Neural cell (in vitro differentiated cells): ENCODE data around the gene CD200. TPM values are rescaled to one million over a fixed set of nuclear protein-coding genes. Genes with fewer than 3 reads are reported as not detected.

Source experiments
- H2AFZ ChIP-seq: fragments of 200-600, 300-800 bp; sonication (generic), shearing (Covaris generic); 2 replicates; pipeline ENCODE4 v1.6.0; 2014; ENCODE audit warnings: low read depth, mild to moderate bottlenecking, antibody characterized with exemption, low read length, moderate library complexity
- H3F3A ChIP-seq: fragments of 200-600 bp; shearing (Covaris generic); 2 replicates; pipeline ENCODE4 v1.6.1; 2016; ENCODE audit warnings: mild to moderate bottlenecking, moderate library complexity, mixed read lengths, antibody characterized with exemption, low read length; ENCODE audit not compliant: insufficient read depth, poor library complexity, severe bottlenecking
- H3K27ac ChIP-seq: fragments of 200-600, 300-800 bp; sonication (generic), shearing (Covaris generic); 2 replicates; pipeline ENCODE4 v1.5.1; 2014; ENCODE audit warnings: mild to moderate bottlenecking, low read length, moderate library complexity
- H3K27me3 ChIP-seq: fragments of 300-800, 200-600 bp; sonication (generic), shearing (Covaris generic); 2 replicates; pipeline ENCODE4 v1.6.0; 2014; ENCODE audit warnings: mild to moderate bottlenecking, low read depth, low read length, moderate library complexity; ENCODE audit not compliant: insufficient read depth
- H3K36me3 ChIP-seq: fragments of 300-800, 200-600 bp; sonication (generic), shearing (Covaris generic); 2 replicates; pipeline ENCODE4 v1.5.1; 2014; ENCODE audit warnings: mild to moderate bottlenecking, antibody characterized with exemption, low read length, moderate library complexity; ENCODE audit not compliant: insufficient read depth
- H3K4me2 ChIP-seq: fragments of 300-800, 200-600 bp; sonication (generic), shearing (Covaris generic); 2 replicates; pipeline ENCODE4 v1.6.0; 2014; ENCODE audit warnings: mild to moderate bottlenecking, low read length
- H3K4me3 ChIP-seq: fragments of 300-800, 200-600 bp; sonication (generic), shearing (Covaris generic); 2 replicates; pipeline ENCODE4 v1.5.1; 2014; ENCODE audit warnings: mild to moderate bottlenecking, low read length, moderate library complexity
- H3K79me2 ChIP-seq: fragments of 200-600 bp; shearing (Covaris generic); replicated peaks from 2 replicates; pipeline ENCODE4 v1.6.0; 2014; ENCODE audit warnings: mild to moderate bottlenecking, low read length, moderate library complexity; ENCODE audit not compliant: insufficient read depth
- H3K9ac ChIP-seq: fragments of 300-800, 200-600 bp; sonication (generic), shearing (Covaris generic); 2 replicates; pipeline ENCODE4 v1.6.1; 2016; ENCODE audit warnings: mild to moderate bottlenecking, low read length, mixed read lengths
- H3K9me2 ChIP-seq: fragments of 200-600 bp; shearing (Covaris generic); 2 replicates; pipeline ENCODE4 v1.6.1; 2016; ENCODE audit warnings: mild to moderate bottlenecking, low read length, mixed read lengths; ENCODE audit not compliant: insufficient read depth
- H3K9me3 ChIP-seq: fragments of 200-600, 300-800 bp; sonication (generic), shearing (Covaris generic); 2 replicates; pipeline ENCODE4 v1.6.1; 2016; ENCODE audit warnings: mild to moderate bottlenecking, mixed run types, low read length, moderate library complexity, mixed read lengths
- H4K20me1 ChIP-seq: fragments of 200-600 bp; shearing (Covaris generic); 2 replicates; pipeline ENCODE4 v1.6.1; 2016; ENCODE audit warnings: mild to moderate bottlenecking, mixed run types; ENCODE audit not compliant: insufficient read depth
- CTCF ChIP-seq: fragments of 450-650 bp; IDR thresholded peaks from 2 replicates; pipeline ENCODE4 v1.5.1; 2014; ENCODE audit warnings: antibody characterized with exemption, mild to moderate bottlenecking, moderate library complexity; ENCODE audit not compliant: poor library complexity, severe bottlenecking
- EP300 ChIP-seq: fragments of 450-650 bp; conservative IDR thresholded peaks from 2 replicates; pipeline ENCODE4 v1.6.1; 2014; ENCODE audit warnings: antibody characterized with exemption, mild to moderate bottlenecking, moderate library complexity; ENCODE audit not compliant: poor library complexity, severe bottlenecking
- MXI1 ChIP-seq: fragments of 450-650 bp; conservative IDR thresholded peaks from 2 replicates; pipeline ENCODE4 v1.6.1; 2014; ENCODE audit warnings: antibody characterized with exemption, mild to moderate bottlenecking; ENCODE audit not compliant: poor library complexity, severe bottlenecking
- POLR2AphosphoS5 ChIP-seq: IDR thresholded peaks from 2 replicates; pipeline ENCODE4 v1.6.1; 2012
- RAD21 ChIP-seq: fragments of 450-650 bp; conservative IDR thresholded peaks from 2 replicates; pipeline ENCODE4 v1.6.1; 2014; ENCODE audit warnings: antibody characterized with exemption, mild to moderate bottlenecking, moderate library complexity
- REST ChIP-seq: IDR thresholded peaks from 2 replicates; pipeline ENCODE4 v1.6.1; 2012; ENCODE audit warnings: borderline replicate concordance
- SMC3 ChIP-seq: fragments of 450-650 bp; conservative IDR thresholded peaks from 2 replicates; pipeline ENCODE4 v1.6.1; 2014; ENCODE audit warnings: antibody characterized with exemption, mild to moderate bottlenecking, moderate library complexity; ENCODE audit not compliant: poor library complexity
- polyA plus RNA-seq: library from polyadenylated mRNA; depleted of rRNA; stranded (reverse); fragments of >200 nt; gene quantifications from 2 replicates; pipeline ENCODE4 v1.2.3, GENCODE V29; 2014

CD200 gene
- polyA plus RNA-seq, 1 donor from 2014 or later: 174 TPM

GRCh38 chr3:112381673-112382542 is 49.0 kb downstream of the CD200 start:
- Histone ChIP-seq H3K9ac (no peak overlapping the region), H3K36me3 (no peaks in the 10 kb centered on the region), H3K9me3 (no peaks in the 10 kb centered on the region), H4K20me1 (no peaks in the 10 kb centered on the region), H3K4me2 (no peak overlapping the region), H3K27me3 (no peaks in the 10 kb centered on the region), H3K4me3 (no peak overlapping the region), H3K27ac (no peak overlapping the region), H3K79me2 (no peaks in the 10 kb centered on the region), H3K9me2 (no peaks in the 10 kb centered on the region), H3F3A (no peaks in the 10 kb centered on the region), H2AFZ (no peak overlapping the region)
- TF ChIP-seq EP300 (no peak), POLR2AphosphoS5 (no peak), RAD21 (no peak), CTCF (no peak)

- Histone ChIP-seq H2AFZ (no peak overlapping the region), H3K27ac (no peak overlapping the region), H3K36me3 (no peaks in the 10 kb centered on the region), H3F3A (no peaks in the 10 kb centered on the region), H4K20me1 (no peaks in the 10 kb centered on the region), H3K27me3 (no peaks in the 10 kb centered on the region), H3K9ac (no peak overlapping the region), H3K79me2 (no peaks in the 10 kb centered on the region), H3K9me2 (no peaks in the 10 kb centered on the region), H3K4me2 (no peak overlapping the region), H3K4me3 (no peak overlapping the region), H3K9me3 (no peaks in the 10 kb centered on the region)
- no peak for TF ChIP-seq RAD21
- TF ChIP-seq EP300: no peak
- no peak for TF ChIP-seq MXI1
- no peak for TF ChIP-seq REST
- TF ChIP-seq SMC3: no peak
- TF ChIP-seq CTCF: no peak
Observed at GRCh38 chr3:112382543-112383160, 49.7 kb downstream of the CD200 start.
